ENCODE results near the gene TEAD1.
"Not testable (repeated sequence)": the region's sequence is repeated elsewhere in the genome, so short reads cannot be mapped to it uniquely, and the experiment has no call there.

The TEAD1 gene

DNA sequence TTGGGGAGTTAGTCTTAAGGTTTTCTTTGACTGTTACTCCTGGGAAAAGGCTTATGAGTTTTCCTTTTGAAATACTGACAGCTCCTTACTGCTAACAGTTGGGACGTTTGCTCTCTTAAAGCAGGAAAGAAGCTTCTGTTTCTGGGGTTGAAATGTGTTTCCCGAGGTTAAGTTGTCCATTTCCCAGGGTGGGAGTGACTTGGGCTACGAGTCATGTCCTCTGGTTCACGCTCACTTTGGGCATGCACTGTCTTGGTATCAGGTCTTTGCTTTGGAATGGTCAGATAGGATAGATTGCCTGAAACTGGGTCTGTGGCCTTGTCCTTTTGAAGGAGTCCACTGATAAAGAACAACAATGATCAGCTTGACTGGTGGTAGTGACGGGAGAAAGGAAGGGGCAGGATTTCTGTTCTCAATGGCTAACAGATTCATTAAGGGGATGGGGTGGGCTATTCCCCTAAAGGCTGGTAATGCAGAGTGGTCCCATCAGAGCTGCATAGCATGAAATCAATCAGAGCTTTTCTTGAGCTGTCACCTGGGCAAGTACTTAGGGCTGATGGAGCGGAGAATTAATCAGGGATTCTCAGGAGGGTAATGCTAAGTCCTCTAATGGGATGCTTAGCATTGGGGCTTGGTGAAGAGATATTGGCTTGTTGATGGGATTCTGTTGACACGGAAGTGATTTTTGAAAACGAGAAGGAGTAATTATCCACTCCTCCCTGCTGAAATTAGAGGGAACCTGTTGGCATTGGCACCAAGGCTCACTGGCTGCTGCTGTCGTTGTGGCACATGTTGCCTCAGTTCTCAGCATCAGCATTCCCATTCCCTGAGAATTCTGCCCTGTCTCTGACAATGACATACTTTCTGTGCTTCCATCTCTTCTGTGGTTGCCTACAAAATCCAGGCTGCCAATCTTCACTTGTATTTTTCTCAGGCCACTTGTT, 81.6 kb downstream of the TEAD1 start:
- no peak overlapping the region for H3K4me3 ChIP-seq (ENCODE audit: low read length)
- TF ChIP-seq ZNF274 (IDR thresholded peaks at IDR 0.05; ENCODE audit: low read depth, low read length), result no peak

DNA sequence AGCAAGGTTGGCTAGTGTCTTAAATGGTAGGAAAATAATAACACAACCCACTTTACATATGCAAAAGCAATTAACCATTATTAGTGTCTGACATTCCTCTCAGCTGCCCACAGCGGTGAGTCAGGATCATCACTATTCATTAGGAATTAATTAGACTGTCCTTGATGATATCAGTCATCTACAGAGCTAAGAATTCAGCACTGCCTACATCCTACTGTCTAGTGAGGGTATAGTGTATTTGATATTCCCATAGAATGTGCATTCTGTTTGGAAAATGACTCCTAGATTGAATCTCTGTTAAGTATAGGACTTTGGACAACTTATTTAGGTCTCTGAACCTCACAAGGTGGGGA, 82.2 kb downstream of the TEAD1 start:
- no peak for TF ChIP-seq ZNF274 (IDR thresholded peaks at IDR 0.05; ENCODE audit: low read depth, low read length)
- H3K4me3 ChIP-seq (ENCODE audit: low read length), result no peak overlapping the region

- no peak overlapping the region for H3K4me3 ChIP-seq (ENCODE audit: low read length)
- TF ChIP-seq ZNF274 (IDR thresholded peaks at IDR 0.05; ENCODE audit: low read depth, low read length), result no peak
These were observed 82.6 kb downstream of the TEAD1 start for GRCh38 chr11:12756867-12757266.

- H3K4me3 ChIP-seq (ENCODE audit: low read length), result no peak overlapping the region
- TF ChIP-seq ZNF274 (IDR thresholded peaks at IDR 0.05; ENCODE audit: low read depth, low read length), result no peak
These were observed 83.2 kb downstream of the TEAD1 start for GRCh38 chr11:12757416-12757815.

DNA sequence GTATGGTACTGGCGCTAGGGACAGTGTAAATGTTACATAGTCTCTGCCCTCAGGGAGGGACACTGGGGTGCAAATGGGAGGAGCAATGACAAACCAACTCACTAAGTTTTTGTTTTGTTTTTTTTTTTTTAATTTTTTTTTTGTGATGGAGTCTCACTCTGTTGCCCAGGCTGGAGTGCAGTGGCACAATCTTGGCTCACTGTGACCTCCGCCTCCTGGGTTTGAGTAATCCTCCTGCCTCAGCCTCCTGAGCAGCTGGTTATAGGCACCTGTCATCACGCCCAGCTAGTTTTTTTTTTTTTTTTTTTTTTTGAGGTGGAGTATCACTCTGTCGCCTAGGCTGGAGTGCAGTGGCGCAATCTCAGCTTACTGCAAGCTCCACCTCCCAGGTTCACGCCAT, 83.9 kb downstream of the TEAD1 start:
- H3K4me3 ChIP-seq (ENCODE audit: low read length), result not testable (repeated sequence)

DNA sequence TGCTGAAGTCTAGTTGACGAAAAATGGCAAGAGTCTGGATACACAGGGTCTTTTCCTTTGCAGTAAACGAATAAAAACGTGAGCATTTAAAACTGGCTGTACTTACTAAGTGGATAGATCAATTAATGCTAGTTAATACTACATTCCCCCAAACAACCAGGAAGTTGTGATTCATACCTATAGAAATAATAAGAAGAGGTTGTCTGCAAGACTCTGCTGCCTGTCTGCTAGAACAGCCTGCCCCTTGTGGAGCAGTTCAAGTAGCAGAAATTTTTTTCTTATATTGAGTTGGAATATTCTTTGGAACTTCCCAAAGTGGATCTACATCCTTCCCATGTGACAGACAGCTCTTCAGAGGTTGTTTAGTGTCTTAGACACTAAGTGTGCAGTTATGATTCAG, 86.8 kb downstream of the TEAD1 start:
- H3K4me3 ChIP-seq (ENCODE audit: low read length), result no peak overlapping the region
- no peak for TF ChIP-seq ZNF274 (IDR thresholded peaks at IDR 0.05; ENCODE audit: low read depth, low read length)

- no peak for TF ChIP-seq ZNF274 (IDR thresholded peaks at IDR 0.05; ENCODE audit: low read depth, low read length)
- H3K4me3 ChIP-seq (ENCODE audit: low read length), result no peak overlapping the region
These were observed 88.1 kb downstream of the TEAD1 start for GRCh38 chr11:12762278-12762677.

- no peak overlapping the region for H3K4me3 ChIP-seq (ENCODE audit: low read length)
- TF ChIP-seq ZNF274 (IDR thresholded peaks at IDR 0.05; ENCODE audit: low read depth, low read length), result no peak
These were observed 88.6 kb downstream of the TEAD1 start for GRCh38 chr11:12762696-12763324.

DNA sequence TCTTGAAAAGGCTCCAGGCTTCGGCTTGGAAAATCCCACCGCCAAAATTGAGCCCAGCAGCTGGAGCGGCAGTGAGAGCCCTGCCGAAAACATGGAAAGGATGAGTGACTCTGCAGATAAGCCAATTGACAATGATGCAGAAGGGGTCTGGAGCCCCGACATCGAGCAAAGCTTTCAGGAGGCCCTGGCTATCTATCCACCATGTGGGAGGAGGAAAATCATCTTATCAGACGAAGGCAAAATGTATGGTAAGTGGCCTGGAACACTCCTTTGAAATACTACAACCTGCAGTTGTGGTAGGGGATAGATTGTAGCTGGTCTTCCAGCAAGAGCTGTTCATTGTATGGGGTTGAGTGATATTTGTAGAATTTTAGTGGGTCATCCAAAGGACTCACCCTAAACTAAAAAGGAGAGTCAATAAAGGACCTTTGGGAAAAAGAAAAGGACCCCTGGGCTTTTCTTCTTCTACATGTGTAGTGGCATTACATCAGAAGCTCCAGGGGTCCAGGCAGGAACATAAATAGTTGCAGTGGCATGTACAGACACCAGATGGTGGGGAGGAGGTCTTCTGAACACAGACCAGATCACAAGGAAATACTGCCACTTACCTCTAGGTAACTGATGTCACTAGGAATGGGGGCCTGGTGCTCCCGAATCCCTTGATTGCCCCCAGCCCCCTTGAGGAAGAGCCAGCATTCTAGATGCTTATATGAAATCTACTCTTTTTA, 90.1 kb downstream of the TEAD1 start:
- no peak for TF ChIP-seq ZNF274 (IDR thresholded peaks at IDR 0.05; ENCODE audit: low read depth, low read length)
- H3K4me3 ChIP-seq (ENCODE audit: low read length), result no peak overlapping the region

- H3K4me3 ChIP-seq (ENCODE audit: low read length), result no peak overlapping the region
- TF ChIP-seq ZNF274 (IDR thresholded peaks at IDR 0.05; ENCODE audit: low read depth, low read length), result no peak
These were observed 91.2 kb downstream of the TEAD1 start for GRCh38 chr11:12765428-12765827.

DNA sequence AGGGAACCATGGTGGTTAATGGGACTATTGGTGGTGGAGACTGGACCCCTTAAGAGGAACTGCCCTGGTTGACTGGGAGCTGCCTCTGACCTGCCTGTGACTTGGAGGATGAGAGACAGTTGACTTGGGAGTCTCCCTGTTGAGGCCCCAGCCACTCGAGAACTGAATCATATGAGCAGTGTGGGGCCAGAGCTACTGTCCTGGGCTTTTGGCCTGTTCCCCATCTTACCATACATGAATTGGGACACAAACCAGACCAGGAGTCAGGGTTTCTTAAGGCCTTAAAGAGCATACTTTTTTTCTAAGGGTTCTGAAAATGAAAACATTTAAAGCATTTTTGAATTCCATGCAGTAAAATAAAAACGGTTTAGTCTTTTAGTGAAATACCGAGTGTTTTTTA, 92.8 kb downstream of the TEAD1 start:
- TF ChIP-seq ZNF274 (IDR thresholded peaks at IDR 0.05; ENCODE audit: low read depth, low read length), result no peak

GRCh38 chr11:12767577-12767976, 93.4 kb downstream of the TEAD1 start:
- no peak overlapping the region for H3K4me3 ChIP-seq (ENCODE audit: low read length)
- no peak for TF ChIP-seq ZNF274 (IDR thresholded peaks at IDR 0.05; ENCODE audit: low read depth, low read length)

More for the DNA sequence above, 92.8 kb downstream of the TEAD1 start:
- no peak overlapping the region for H3K4me3 ChIP-seq (ENCODE audit: low read length)

GRCh38 chr11:12768726-12769673, 94.8 kb downstream of the TEAD1 start:
- H3K4me3 ChIP-seq (ENCODE audit: low read length), result no peak overlapping the region
- no peak for TF ChIP-seq ZNF274 (IDR thresholded peaks at IDR 0.05; ENCODE audit: low read depth, low read length)
